ENCODE data around the gene RAB11FIP3.

The RAB11FIP3 gene

GRCh38 chr16:553601-554296, 128.3 kb downstream of the RAB11FIP3 start:
- DNase-seq: no peak
- H4K20me1 ChIP-seq (ENCODE audit: insufficient read depth, low read length): no peaks in the 10 kb centered on the region
- H3K9me3 ChIP-seq (replicated peaks; ENCODE audit: insufficient read depth, low read length): no peaks in the 10 kb centered on the region
- peaks cover 28% of the 10 kb centered on the region for H3K27me3 ChIP-seq (replicated peaks; ENCODE audit: insufficient read depth, low read length)
- no peak overlapping the region for H3K4me3 ChIP-seq (ENCODE audit: low read length)
- H3K27ac ChIP-seq (ENCODE audit: low read length): no peak overlapping the region
- H3K9me2 ChIP-seq (replicated peaks; ENCODE audit: insufficient read depth, low read length): no peaks in the 10 kb centered on the region
- H3K79me2 ChIP-seq (ENCODE audit: low read length): no peaks in the 10 kb centered on the region
- TF ChIP-seq EZH2phosphoT487 (IDR thresholded peaks at IDR 0.05; ENCODE audit: low read length) (no peak), EZH2 (optimal IDR thresholded peaks at IDR 0.05; ENCODE audit: low read depth, low read length) (no peak)
- H3K36me3 ChIP-seq (replicated peaks; ENCODE audit: insufficient read depth, low read length): no peaks in the 10 kb centered on the region
- H3K9ac ChIP-seq (ENCODE audit: low read length): no peak overlapping the region
- no peak overlapping the region for H3K4me2 ChIP-seq (ENCODE audit: low read depth, low read length)
- H2AFZ ChIP-seq (ENCODE audit: low read length): no peak overlapping the region
- no peaks in the 10 kb centered on the region for H3F3A ChIP-seq (ENCODE audit: insufficient read depth, low read length)
- no peaks in the 10 kb centered on the region for H3K4me1 ChIP-seq (ENCODE audit: low read length)

GRCh38 chr16:554297-554621, 128.8 kb downstream of the RAB11FIP3 start:
- Histone ChIP-seq H3K27ac (ENCODE audit: low read length) (no peak overlapping the region), H3K4me3 (ENCODE audit: low read length) (no peak overlapping the region), H3K9ac (ENCODE audit: low read length) (no peak overlapping the region), H3F3A (ENCODE audit: insufficient read depth, low read length) (no peaks in the 10 kb centered on the region), H3K9me2 (replicated peaks; ENCODE audit: insufficient read depth, low read length) (no peaks in the 10 kb centered on the region), H3K27me3 (replicated peaks; ENCODE audit: insufficient read depth, low read length) (peaks cover 33% of the 10 kb centered on the region), H2AFZ (ENCODE audit: low read length) (no peak overlapping the region), H3K4me1 (ENCODE audit: low read length) (no peaks in the 10 kb centered on the region), H3K9me3 (replicated peaks; ENCODE audit: insufficient read depth, low read length) (no peaks in the 10 kb centered on the region), H3K4me2 (ENCODE audit: low read depth, low read length) (no peak overlapping the region), H4K20me1 (ENCODE audit: insufficient read depth, low read length) (no peaks in the 10 kb centered on the region), H3K79me2 (ENCODE audit: low read length) (no peaks in the 10 kb centered on the region), H3K36me3 (replicated peaks; ENCODE audit: insufficient read depth, low read length) (no peaks in the 10 kb centered on the region)
- TF ChIP-seq EZH2phosphoT487 (IDR thresholded peaks at IDR 0.05; ENCODE audit: low read length) (no peak), CTCF (IDR thresholded peaks at IDR 0.05; ENCODE audit: low read length) (no peak), EZH2 (optimal IDR thresholded peaks at IDR 0.05; ENCODE audit: low read depth, low read length) (no peak)
- DNase-seq: no peak

GRCh38 chr16:554640-555365, 129.4 kb downstream of the RAB11FIP3 start:
- H3K9me3 ChIP-seq (replicated peaks; ENCODE audit: insufficient read depth, low read length): no peaks in the 10 kb centered on the region
- no peaks in the 10 kb centered on the region for H3K4me1 ChIP-seq (ENCODE audit: low read length)
- no peak overlapping the region for H2AFZ ChIP-seq (ENCODE audit: low read length)
- DNase-seq: no peak
- H3K4me3 ChIP-seq (ENCODE audit: low read length): no peak overlapping the region
- TF ChIP-seq EZH2phosphoT487 (IDR thresholded peaks at IDR 0.05; ENCODE audit: low read length) (no peak), CTCF (IDR thresholded peaks at IDR 0.05; ENCODE audit: low read length) (no peak), EZH2 (optimal IDR thresholded peaks at IDR 0.05; ENCODE audit: low read depth, low read length) (no peak)
- no peaks in the 10 kb centered on the region for H3K9me2 ChIP-seq (replicated peaks; ENCODE audit: insufficient read depth, low read length)
- H3K4me2 ChIP-seq (ENCODE audit: low read depth, low read length): no peak overlapping the region
- no peaks in the 10 kb centered on the region for H3K36me3 ChIP-seq (replicated peaks; ENCODE audit: insufficient read depth, low read length)
- no peak overlapping the region for H3K27ac ChIP-seq (ENCODE audit: low read length)
- H3K9ac ChIP-seq (ENCODE audit: low read length): no peak overlapping the region
- no peaks in the 10 kb centered on the region for H3K79me2 ChIP-seq (ENCODE audit: low read length)
- H3F3A ChIP-seq (ENCODE audit: insufficient read depth, low read length): no peaks in the 10 kb centered on the region
- peaks cover 38% of the 10 kb centered on the region for H3K27me3 ChIP-seq (replicated peaks; ENCODE audit: insufficient read depth, low read length)
- H4K20me1 ChIP-seq (ENCODE audit: insufficient read depth, low read length): no peaks in the 10 kb centered on the region
